GM13976 (cell line): ENCODE data around the gene RANGRF.

Experiments used
- DNase-seq: peaks from one replicate; pipeline ENCODE4 v3.0.0; 2012; ENCODE audit warnings: low spot score
- CTCF ChIP-seq: IDR thresholded peaks from 2 replicates; pipeline ENCODE4 v1.5.1; 2012; ENCODE audit warnings: borderline replicate concordance, mild to moderate bottlenecking; ENCODE audit not compliant: insufficient read depth; ENCODE audit errors: extremely low read depth, missing control alignments, control extremely low read depth
- in situ Hi-C: fragments of 300-500 bp; cut with MboI; formaldehyde crosslinking; loops from one replicate; pipeline ENCODE4 v1.12.0; 2022; ENCODE audit warnings: low sequenced_read_pairs, mixed read lengths, inconsistent platforms; ENCODE audit not compliant: unreplicated experiment

The RANGRF gene

GRCh38 chr17:8274816-8275215 is 13.7 kb upstream of the RANGRF start:
- in situ Hi-C loops, result no loop called here
- DNase-seq, result no peak

DNA sequence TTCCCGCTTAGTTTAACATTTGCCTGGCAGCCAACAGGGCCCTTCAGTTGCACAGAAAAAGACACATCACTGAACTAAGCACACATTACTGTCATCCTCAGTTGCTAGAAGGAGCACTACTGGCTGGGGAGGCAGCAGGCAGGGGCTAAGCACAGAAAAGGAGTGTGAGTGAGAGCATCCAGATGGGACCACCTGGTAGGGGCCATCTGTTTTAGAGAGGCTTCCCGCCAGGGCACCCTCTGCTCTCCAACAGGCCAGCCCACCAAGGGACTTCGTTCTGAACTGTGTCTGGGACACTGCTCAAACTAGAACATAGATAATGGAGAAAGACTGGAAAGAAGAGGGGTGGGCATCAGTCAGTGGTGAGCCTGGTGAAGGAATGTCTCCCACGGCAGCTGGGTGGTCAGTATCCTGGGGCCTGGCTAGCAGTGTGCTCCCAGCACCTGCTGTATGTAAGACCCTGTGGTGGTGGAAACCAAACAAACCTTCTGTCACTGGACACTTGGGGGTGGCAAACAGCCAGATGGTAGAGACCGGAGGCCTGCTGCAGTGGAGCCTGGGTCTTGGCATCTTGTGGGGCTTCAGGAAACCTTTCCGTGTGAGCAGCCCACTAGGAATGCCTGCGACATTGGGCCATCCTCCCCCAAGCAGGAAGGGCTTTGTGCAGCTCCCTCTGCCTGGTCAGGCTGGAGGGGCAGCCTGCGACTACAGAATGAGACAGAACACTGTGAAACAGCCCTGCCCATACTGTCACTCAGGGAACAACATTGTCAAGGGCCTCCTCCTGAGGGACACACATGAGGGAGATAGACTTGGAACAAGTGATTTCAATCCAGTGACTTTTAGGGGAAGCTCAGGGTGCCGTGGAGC is 12.8 kb upstream of the RANGRF start:
- in situ Hi-C loops, result no loop called here
- DNase-seq, result no peak
- TF ChIP-seq CTCF, result no peak

More at GRCh38 chr17:8274816-8275215, 13.7 kb upstream of the RANGRF start:
- no peak for TF ChIP-seq CTCF

GRCh38 chr17:8277317-8277716 is 11.2 kb upstream of the RANGRF start:
- in situ Hi-C loops, result no loop called here
- DNase-seq, result no peak

DNA sequence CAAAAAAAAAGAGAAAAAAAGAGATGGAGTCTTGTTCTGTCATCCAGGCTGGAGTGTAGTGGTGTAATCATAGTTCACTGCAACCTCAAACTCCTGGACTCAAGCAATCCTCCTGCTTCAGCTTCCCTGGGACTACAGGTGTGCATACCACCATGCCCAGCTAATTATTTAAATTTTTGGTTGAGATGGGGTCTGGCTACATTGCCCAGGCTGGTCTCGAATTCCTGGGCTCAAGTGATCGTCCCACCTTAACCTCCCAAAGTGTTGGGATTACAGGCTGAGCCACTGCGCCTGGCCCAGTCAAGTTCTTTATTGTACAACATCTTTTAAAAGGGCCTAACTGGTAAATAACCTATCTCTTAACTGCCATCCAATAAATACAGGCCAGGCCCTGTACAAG is 6.1 kb upstream of the RANGRF start:
- in situ Hi-C loops, result no loop called here
- DNase-seq, result no peak
- TF ChIP-seq CTCF, result no peak

More at GRCh38 chr17:8277317-8277716, 11.2 kb upstream of the RANGRF start:
- TF ChIP-seq CTCF, result no peak

DNA sequence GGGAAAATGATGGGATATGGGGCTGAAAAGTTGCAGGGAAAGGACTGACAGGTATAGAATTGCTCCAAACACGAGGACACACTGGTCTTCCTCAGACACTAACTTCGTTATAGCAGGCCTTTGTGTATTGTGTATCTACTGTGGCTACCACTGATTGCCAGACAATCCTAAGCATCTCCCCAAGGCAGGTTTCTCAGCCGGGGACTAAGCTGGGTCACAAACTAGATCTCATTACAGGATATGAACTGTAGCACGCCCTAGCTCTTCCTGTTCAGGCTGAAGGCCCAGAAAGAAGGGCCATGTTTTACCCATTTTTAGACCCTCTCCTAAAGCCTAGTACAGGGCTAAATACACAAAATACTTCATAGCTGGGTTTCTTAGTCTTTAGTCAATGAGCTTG is 5.1 kb upstream of the RANGRF start:
- in situ Hi-C loops, result no loop called here
- no peak for DNase-seq
- TF ChIP-seq CTCF, result no peak

DNA sequence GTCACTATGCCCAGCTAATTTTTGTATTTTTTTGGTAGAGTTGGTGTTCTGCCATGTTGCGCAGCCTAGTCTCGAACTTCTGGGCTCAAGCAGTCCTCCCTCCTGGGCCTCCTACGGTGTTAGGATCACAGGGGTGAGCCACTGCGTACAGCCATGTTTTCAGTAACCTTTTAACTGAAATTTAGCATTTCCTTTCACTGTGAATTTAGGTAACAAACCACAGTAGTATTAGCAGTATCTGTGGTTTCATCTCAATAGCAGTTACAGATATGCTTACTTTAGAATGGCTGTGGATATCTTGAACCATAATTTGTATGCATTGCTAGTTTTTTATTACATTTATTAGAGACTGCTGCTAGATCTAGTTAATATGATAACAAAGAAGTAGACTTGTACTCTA is 4.3 kb upstream of the RANGRF start:
- no peak for DNase-seq
- TF ChIP-seq CTCF, result no peak
- in situ Hi-C loops, result no loop called here
